Spinal cord (tissue), 10 donors: ENCODE measurements around the gene CDO1. TPM values are rescaled to one million over a fixed set of nuclear protein-coding genes. Genes with fewer than 3 reads are reported as not detected.
"Not testable (repeated sequence)": the region's sequence is repeated elsewhere in the genome, so short reads cannot be mapped to it uniquely, and the experiment has no call there.

Experiments used
- DNase-seq, 6 donors: peaks; one replicate each; pipeline versions ENCODE4 v3.0.0 to v3.0.0-alpha.2; 2013 to 2015; ENCODE audit warnings: low spot score in 6 of 6, low read depth in 4 of 6
- H3K27ac ChIP-seq: one replicate; pipeline ENCODE4 v1.5.1; 2013; ENCODE audit warnings: low read depth, low read length, control low read depth
- H3K27me3 ChIP-seq: one replicate; pipeline ENCODE4 v1.6.1; 2013; ENCODE audit warnings: low read length; ENCODE audit not compliant: control insufficient read depth, insufficient read depth
- H3K36me3 ChIP-seq: one replicate; pipeline ENCODE4 v1.6.1; 2013; ENCODE audit warnings: low read length; ENCODE audit not compliant: control insufficient read depth, insufficient read depth
- H3K4me1 ChIP-seq: one replicate; pipeline ENCODE4 v1.6.1; 2013; ENCODE audit warnings: low read length; ENCODE audit not compliant: control insufficient read depth, insufficient read depth
- H3K4me3 ChIP-seq: one replicate; pipeline ENCODE4 v1.5.1; 2013; ENCODE audit warnings: low read depth, low read length, control low read depth
- H3K9me3 ChIP-seq: one replicate; pipeline ENCODE4 v1.6.1; 2013; ENCODE audit warnings: low read length; ENCODE audit not compliant: control insufficient read depth, insufficient read depth
- WGBS: methylation state at CpG from one replicate; pipeline ENCODE4 v1.1.5; 2013; ENCODE audit warnings: missing lambda C conversion rate; ENCODE audit not compliant: insufficient coverage; 5-methylcytosine and 5-hydroxymethylcytosine counted together
- polyA plus RNA-seq, 2 donors: library from polyadenylated mRNA; unstranded; fragments of 120-200 nt; gene quantifications; one replicate each; pipeline ENCODE4 v1.2.1, GENCODE V29; 2013; ENCODE audit not compliant: insufficient read length in 2 of 2
- total RNA-seq, 2 donors: library from RNA; depleted of rRNA in 1 of 2; stranded (reverse); fragments of 120-200 nt in 1 of 2; fragments of >200 nt in 1 of 2; gene quantifications; one replicate each; pipeline versions ENCODE4 v1.2.3 to v1.2.4, GENCODE V29; 2013 to 2014
- donor health status: healthy.

Gene CDO1
- total and polyA plus RNA-seq, 4 donors = 58.3 to 119 (median 84.0) TPM

DNA sequence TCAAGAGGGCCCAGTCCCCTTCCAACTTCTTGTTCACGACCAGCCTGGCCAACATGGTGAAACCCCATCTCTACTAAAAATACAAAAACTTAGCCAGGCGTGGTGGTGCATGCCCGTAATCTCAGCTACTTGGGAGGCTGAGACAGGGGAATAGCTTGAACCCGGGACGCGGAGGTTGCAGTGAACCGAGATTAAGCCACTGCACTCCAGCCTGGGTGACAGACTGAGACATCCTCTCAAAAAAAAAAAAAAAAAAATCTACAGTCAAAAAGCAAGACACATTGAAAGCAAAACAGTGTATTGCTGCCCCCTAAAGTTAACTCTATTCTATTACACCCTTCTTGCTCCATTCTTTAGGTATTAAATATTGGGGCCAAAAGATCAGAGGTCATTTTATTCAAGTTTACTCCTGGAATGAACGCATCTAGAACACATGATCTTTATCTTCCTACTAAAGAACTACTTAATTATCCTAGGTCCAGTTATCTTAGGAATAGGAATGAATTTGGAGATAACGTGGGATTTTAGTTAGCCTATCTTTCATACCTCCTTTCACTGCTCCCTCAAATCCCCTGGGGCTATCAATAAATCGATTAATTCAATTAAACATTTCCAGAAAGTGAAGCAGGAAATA is 22.5 kb upstream of the CDO1 start:
- Histone ChIP-seq H3K27me3 (no peaks in the 10 kb centered on the region), H3K4me1 (peaks cover 10% of the 10 kb centered on the region), H3K4me3 (no peak overlapping the region), H3K9me3 (no peaks in the 10 kb centered on the region), H3K27ac (no peak overlapping the region), H3K36me3 (peaks cover 4% of the 10 kb centered on the region)
- WGBS = no CpG with 5 or more reads among the region's 10 CpGs
- DNase-seq = peak in 2 of 6 donors; percentile 72 to 77

DNA sequence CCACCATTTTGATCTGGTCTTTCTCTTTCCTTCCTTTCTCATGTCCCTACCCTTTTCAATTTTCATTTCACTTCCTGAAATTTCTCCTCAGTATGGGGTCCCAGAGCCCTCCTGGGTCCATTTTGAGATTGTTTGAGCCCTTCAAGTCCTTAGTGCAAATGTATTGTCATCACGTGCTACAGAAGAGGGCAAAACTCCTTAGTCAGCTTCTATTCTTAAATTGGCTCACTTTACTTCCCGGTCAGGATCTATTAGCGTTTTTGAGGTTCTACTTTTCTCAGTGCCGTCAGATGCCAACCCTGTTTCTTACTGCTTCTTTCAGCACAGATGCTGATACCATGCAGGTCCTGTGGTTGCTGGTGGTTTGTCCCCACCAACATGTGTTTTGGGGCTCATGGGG is 19.0 kb upstream of the CDO1 start:
- DNase-seq = no peak
- Histone ChIP-seq H3K4me3 (no peak overlapping the region), H3K9me3 (no peaks in the 10 kb centered on the region), H3K36me3 (peaks cover 4% of the 10 kb centered on the region), H3K4me1 (peaks cover 9% of the 10 kb centered on the region), H3K27ac (no peak overlapping the region), H3K27me3 (no peaks in the 10 kb centered on the region)
- 83% methylated on average over 3 of the region's 4 CpGs for WGBS

GRCh38 chr5:115831163-115831768 is 14.8 kb upstream of the CDO1 start:
- Histone ChIP-seq H3K4me3 (no peak overlapping the region), H3K27ac (no peak overlapping the region), H3K27me3 (no peaks in the 10 kb centered on the region), H3K9me3 (no peaks in the 10 kb centered on the region), H3K4me1 (no peaks in the 10 kb centered on the region), H3K36me3 (peaks cover 4% of the 10 kb centered on the region)
- WGBS = no CpG with 5 or more reads among the region's 2 CpGs
- peak in 2 of 6 donors; percentile 68 to 84 for DNase-seq

- whole genome bisulfite sequencing = 100% methylated on average over 1 of the region's 5 CpGs
- no peak overlapping the region for H3K27ac ChIP-seq
- DNase-seq = no peak
- no peaks in the 10 kb centered on the region for H3K27me3 ChIP-seq
- H3K36me3 ChIP-seq = peaks cover 4% of the 10 kb centered on the region
- no peaks in the 10 kb centered on the region for H3K4me1 ChIP-seq
- no peak overlapping the region for H3K4me3 ChIP-seq
- peaks cover 2% of the 10 kb centered on the region for H3K9me3 ChIP-seq
Measured at GRCh38 chr5:115829913-115830312, 13.5 kb upstream of the CDO1 start.

DNA sequence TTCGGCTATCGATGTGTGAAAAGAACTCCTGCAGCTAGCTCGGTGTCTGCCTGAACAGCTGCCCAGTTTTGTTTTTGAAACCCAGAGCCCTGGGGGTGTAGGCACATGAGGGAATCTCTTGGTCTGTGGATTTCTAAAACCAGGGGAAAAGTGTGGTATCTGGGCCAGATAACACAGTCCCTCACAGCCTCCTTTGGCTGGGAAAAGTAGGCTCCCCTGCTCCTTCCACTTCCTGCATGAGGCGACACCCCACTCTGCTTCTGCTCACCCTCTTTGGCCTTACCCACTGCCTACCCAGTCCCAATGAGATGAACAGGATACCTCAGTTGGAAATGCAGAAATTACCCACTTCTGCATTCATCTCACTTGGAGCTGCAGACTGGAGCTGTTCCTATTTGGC is 9.5 kb upstream of the CDO1 start:
- H3K27ac ChIP-seq = no peak overlapping the region
- no peak for DNase-seq
- peaks cover 2% of the 10 kb centered on the region for H3K9me3 ChIP-seq
- H3K36me3 ChIP-seq = peaks cover 4% of the 10 kb centered on the region
- no peaks in the 10 kb centered on the region for H3K4me1 ChIP-seq
- 97% methylated on average over 3 of the region's 4 CpGs for WGBS
- no peak overlapping the region for H3K4me3 ChIP-seq
- H3K27me3 ChIP-seq = no peaks in the 10 kb centered on the region

DNA sequence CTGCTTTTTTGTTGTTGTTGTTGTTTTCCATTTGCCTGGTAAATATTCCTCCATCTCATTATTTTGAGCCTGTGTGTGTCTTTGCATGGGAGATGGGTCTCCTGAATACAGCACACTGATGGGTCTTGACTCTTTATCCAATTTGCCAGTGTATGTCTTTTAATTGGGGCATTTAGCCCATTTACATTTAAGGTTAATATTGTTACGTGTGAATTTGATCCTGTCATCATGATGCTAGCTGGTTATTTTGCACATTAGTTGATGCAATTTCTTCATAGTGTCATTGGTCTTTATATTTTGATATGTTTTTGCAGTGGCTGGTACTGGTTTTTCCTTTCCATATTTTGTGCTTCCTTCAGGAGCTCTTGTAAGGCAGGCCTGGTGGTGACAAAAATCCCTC is 8.5 kb upstream of the CDO1 start:
- not testable (repeated sequence) for H3K4me1 ChIP-seq, H3K27me3 ChIP-seq, DNase-seq, H3K4me3 ChIP-seq, H3K9me3 ChIP-seq, H3K27ac ChIP-seq, H3K36me3 ChIP-seq
- no CpG with 5 or more reads among the region's 1 CpG for WGBS

DNA sequence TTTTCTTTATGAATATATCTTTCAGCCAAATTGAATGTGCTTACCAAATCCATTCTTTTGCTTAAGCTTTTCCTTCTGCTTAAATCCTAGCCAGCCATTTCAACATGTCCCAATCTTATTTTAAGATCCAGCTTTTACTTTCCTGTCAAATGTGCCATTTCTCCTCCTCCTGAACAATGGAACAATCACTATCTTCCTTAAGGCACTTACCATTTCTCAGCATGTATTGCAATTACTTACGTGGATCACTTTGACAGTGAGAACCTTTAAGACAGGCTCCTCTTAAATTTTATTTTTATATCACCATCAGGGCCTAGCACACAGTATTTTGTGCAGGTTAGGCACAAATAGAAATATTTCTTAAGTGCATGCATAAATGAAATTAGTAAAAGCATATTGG is 4.4 kb upstream of the CDO1 start:
- no peak for DNase-seq
- Histone ChIP-seq H3K36me3 (no peaks in the 10 kb centered on the region), H3K4me1 (peaks cover 3% of the 10 kb centered on the region), H3K27ac (no peak overlapping the region), H3K9me3 (peaks cover 1% of the 10 kb centered on the region), H3K4me3 (no peak overlapping the region), H3K27me3 (no peaks in the 10 kb centered on the region)
- WGBS = no CpG with 5 or more reads among the region's 1 CpG

- Histone ChIP-seq H3K27ac (peak overlapping the region; percentile 15), H3K27me3 (no peaks in the 10 kb centered on the region), H3K9me3 (no peaks in the 10 kb centered on the region), H3K4me1 (peaks cover 3% of the 10 kb centered on the region), H3K36me3 (no peaks in the 10 kb centered on the region), H3K4me3 (peak overlapping the region; percentile 9)
- peak in 1 of 6 donors; percentile 5 for DNase-seq
- 80% methylated on average over 14 of the region's 18 CpGs for whole genome bisulfite sequencing
Measured at GRCh38 chr5:115818821-115819220, 2.4 kb upstream of the CDO1 start.

GRCh38 chr5:115817386-115817785 is 927 bp upstream of the CDO1 start:
- H3K36me3 ChIP-seq = no peaks in the 10 kb centered on the region
- DNase-seq = peak in 3 of 6 donors; percentile 15 to 59 (median 24)

GRCh38 chr5:115815693-115816225 is 700 bp downstream of the CDO1 start:
- WGBS = under 1% methylated on average over 46 of the region's 48 CpGs
- no peaks in the 10 kb centered on the region for H3K9me3 ChIP-seq
- DNase-seq = peak in 2 of 6 donors; percentile 63 to 77

More at GRCh38 chr5:115817386-115817785, 927 bp upstream of the CDO1 start:
- Histone ChIP-seq H3K4me3 (peak overlapping the region; percentile 79), H3K27ac (no peak overlapping the region), H3K9me3 (no peaks in the 10 kb centered on the region), H3K27me3 (no peaks in the 10 kb centered on the region), H3K4me1 (peaks cover 3% of the 10 kb centered on the region)
- WGBS = no CpG with 5 or more reads among the region's 7 CpGs

More at GRCh38 chr5:115815693-115816225, 700 bp downstream of the CDO1 start:
- peak overlapping the region; percentile 98 for H3K27ac ChIP-seq
- no peaks in the 10 kb centered on the region for H3K27me3 ChIP-seq
- H3K4me1 ChIP-seq = peaks cover 3% of the 10 kb centered on the region
- no peaks in the 10 kb centered on the region for H3K36me3 ChIP-seq
- H3K4me3 ChIP-seq = peak overlapping the region; percentile 79
